Astrocyte (in vitro differentiated cells and primary cell): ENCODE data around the gene HLA-DQB1. TPM values are rescaled to one million over a fixed set of nuclear protein-coding genes. Genes with fewer than 3 reads are reported as not detected.
A peak's percentile ranks its signal among the peaks of the same experiment; 100 is the strongest.

Source experiments
- DNase-seq: peaks from one replicate; pipeline ENCODE4 v3.0.0-alpha.2; 2010; ENCODE audit warnings: low read depth
- FAIRE-seq: peaks from 2 replicates; lab custom pipeline; 2011; peaks lifted over from hg19 to GRCh38; lab: Jason Lieb, UNC
- H2AFZ ChIP-seq: 2 replicates; pipeline ENCODE4 v1.6.0; 2012; ENCODE audit warnings: low read depth, low read length, inconsistent platforms
- H3K27ac ChIP-seq: 2 replicates; pipeline ENCODE4 v1.5.1; 2011; ENCODE audit warnings: low read depth, low read length, inconsistent platforms
- H3K27me3 ChIP-seq: 2 replicates; pipeline ENCODE4 v1.6.0; 2011; ENCODE audit warnings: low read length, inconsistent platforms; ENCODE audit not compliant: insufficient read depth
- H3K36me3 ChIP-seq: 2 replicates; pipeline ENCODE4 v1.5.1; 2011; ENCODE audit warnings: low read length, inconsistent platforms; ENCODE audit not compliant: insufficient read depth
- H3K4me1 ChIP-seq: 2 replicates; pipeline ENCODE4 v1.5.1; 2011; ENCODE audit warnings: low read length, inconsistent platforms; ENCODE audit not compliant: insufficient read depth
- H3K4me2 ChIP-seq: 2 replicates; pipeline ENCODE4 v1.6.0; 2012; ENCODE audit warnings: low read length, inconsistent platforms
- H3K4me3 ChIP-seq: 2 replicates; pipeline ENCODE4 v1.5.1; 2011; ENCODE audit warnings: low read depth, mild to moderate bottlenecking, low read length, inconsistent platforms; ENCODE audit not compliant: insufficient read depth
- H3K79me2 ChIP-seq: 2 replicates; pipeline ENCODE4 v1.6.0; 2012; ENCODE audit warnings: mild to moderate bottlenecking, low read length, inconsistent platforms; ENCODE audit not compliant: insufficient read depth
- H3K9ac ChIP-seq: 2 replicates; pipeline ENCODE4 v1.6.0; 2012; ENCODE audit warnings: mild to moderate bottlenecking, low read length, inconsistent platforms
- H3K9me3 ChIP-seq: 2 replicates; pipeline ENCODE4 v1.5.1; 2012; ENCODE audit warnings: low read depth, mild to moderate bottlenecking, low read length, inconsistent platforms; ENCODE audit not compliant: insufficient read depth
- H4K20me1 ChIP-seq: 2 replicates; pipeline ENCODE4 v1.6.0; 2012; ENCODE audit warnings: low read length, inconsistent platforms; ENCODE audit not compliant: insufficient read depth
- H3K27ac Mint-ChIP-seq: one replicate; pipeline ENCODE4 v1.8.0; 2021; ENCODE audit warnings: mild to moderate bottlenecking, mixed read lengths; ENCODE audit not compliant: unreplicated experiment
- H3K27me3 Mint-ChIP-seq: one replicate; pipeline ENCODE4 v1.8.0; 2021; ENCODE audit warnings: low read depth, mixed read lengths; ENCODE audit not compliant: unreplicated experiment
- H3K36me3 Mint-ChIP-seq: one replicate; pipeline ENCODE4 v1.8.0; 2021; ENCODE audit warnings: low read depth, mixed read lengths; ENCODE audit not compliant: unreplicated experiment
- H3K4me1 Mint-ChIP-seq: one replicate; pipeline ENCODE4 v1.8.0; 2021; ENCODE audit warnings: low read depth, mixed read lengths; ENCODE audit not compliant: unreplicated experiment
- H3K4me3 Mint-ChIP-seq: one replicate; pipeline ENCODE4 v1.8.0; 2021; ENCODE audit warnings: mild to moderate bottlenecking, moderate library complexity, mixed read lengths; ENCODE audit not compliant: unreplicated experiment
- H3K9me3 Mint-ChIP-seq: one replicate; pipeline ENCODE4 v1.8.0; 2021; ENCODE audit warnings: mild to moderate bottlenecking, mixed read lengths; ENCODE audit not compliant: unreplicated experiment
- CTCF ChIP-seq: IDR thresholded peaks from 2 replicates; pipeline ENCODE4 v1.5.1; 2011; ENCODE audit warnings: low read depth, mild to moderate bottlenecking, inconsistent platforms, low read length, moderate library complexity; ENCODE audit not compliant: insufficient read depth
- EZH2 ChIP-seq: IDR thresholded peaks from 2 replicates; pipeline ENCODE4 v1.6.1; 2012; ENCODE audit warnings: mild to moderate bottlenecking, low read length, inconsistent platforms; ENCODE audit not compliant: insufficient read depth
- total RNA-seq: library from RNA; stranded (reverse); gene quantifications from 2 replicates; pipeline ENCODE4 v1.2.1, GENCODE V29; 2021

Gene HLA-DQB1
- total RNA-seq, 1 donor from 2014 or later, result 3.7 TPM

DNA sequence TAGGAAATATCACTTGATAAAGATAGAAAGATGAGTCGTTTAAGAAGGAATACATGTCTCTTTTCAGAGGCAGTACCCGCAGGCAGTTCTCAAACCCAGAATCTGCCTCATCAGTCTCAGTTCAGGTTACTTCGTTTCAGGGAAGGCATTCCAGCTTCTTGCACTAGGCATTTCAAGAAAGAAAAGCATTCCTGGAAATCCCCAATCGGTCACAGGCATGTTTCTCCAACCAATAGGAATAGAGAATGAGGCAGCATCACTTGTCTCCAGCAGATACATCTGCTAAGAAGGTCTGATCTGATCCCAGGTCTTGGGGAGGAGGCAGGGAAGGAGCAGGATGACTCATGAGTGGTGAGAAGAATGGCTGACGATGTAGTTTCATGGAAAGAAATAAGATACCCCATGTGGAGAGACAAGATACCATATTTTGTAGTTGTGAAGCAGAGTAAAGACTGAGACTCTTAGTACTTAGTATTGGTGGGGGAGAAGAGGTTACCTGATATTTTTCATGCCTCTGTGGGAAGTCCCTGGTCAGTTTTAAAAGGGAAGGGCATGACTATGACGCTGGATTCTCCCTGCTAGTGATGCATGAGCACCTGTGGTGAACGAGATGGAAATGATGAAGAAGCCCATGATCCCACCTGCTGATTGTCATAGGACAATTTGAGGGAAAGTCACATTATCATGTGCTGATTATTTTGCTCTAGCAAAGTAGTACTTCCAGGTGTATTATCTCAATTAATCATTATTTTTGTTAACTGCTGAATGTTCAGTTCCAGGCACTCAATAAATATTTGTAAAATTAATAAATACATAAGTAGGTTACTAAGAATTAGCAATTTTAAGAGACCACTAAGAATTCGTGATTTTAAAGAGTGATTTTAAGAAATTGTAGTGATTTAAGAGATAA, 56.5 kb downstream of the HLA-DQB1 start:
- Mint-ChIP-seq H3K4me3 (no peak overlapping the region), H3K9me3 (peaks cover 2% of the 10 kb centered on the region), H3K27me3 (peaks cover 5% of the 10 kb centered on the region), H3K27ac (no peak overlapping the region), H3K36me3 (no peaks in the 10 kb centered on the region), H3K4me1 (peaks cover 2% of the 10 kb centered on the region)
- TF ChIP-seq EZH2 (no peak), CTCF (no peak)
- H2AFZ ChIP-seq, result no peak overlapping the region
- no peaks in the 10 kb centered on the region for H4K20me1 ChIP-seq
- peak overlapping the region; percentile 74 for H3K4me2 ChIP-seq
- H3K4me3 ChIP-seq, result peak overlapping the region; percentile 34
- peak; percentile 17 for FAIRE-seq
- H3K9ac ChIP-seq, result no peak overlapping the region
- peak; percentile 78 for DNase-seq
- H3K9me3 ChIP-seq, result no peaks in the 10 kb centered on the region
- no peak overlapping the region for H3K27ac ChIP-seq
- H3K79me2 ChIP-seq, result no peaks in the 10 kb centered on the region
- H3K27me3 ChIP-seq, result peaks cover 2% of the 10 kb centered on the region
- H3K36me3 ChIP-seq, result no peaks in the 10 kb centered on the region
- H3K4me1 ChIP-seq, result no peaks in the 10 kb centered on the region

Other genes with a start within 250 kb of the HLA-DQB1 start
- not detected in 2 replicates for gene HLA-DRA, start 226.8 kb downstream of the HLA-DQB1 start, total RNA-seq
- not detected in 2 replicates for gene HLA-DRB5, start 136.4 kb downstream of the HLA-DQB1 start, total RNA-seq
- gene HLA-DRB1, start 76.8 kb downstream of the HLA-DQB1 start, total RNA-seq, result 0.93 and 1.5 TPM in 2 replicates
- gene HLA-DQA1, start 29.3 kb downstream of the HLA-DQB1 start, total RNA-seq, result not detected in 2 replicates
- not detected in 2 replicates for gene HLA-DQA2, start 74.7 kb upstream of the HLA-DQB1 start, total RNA-seq
- not detected in 2 replicates for gene HLA-DQB2, start 96.9 kb upstream of the HLA-DQB1 start, total RNA-seq
- gene HLA-DOB, start 150.3 kb upstream of the HLA-DQB1 start, total RNA-seq, result 0.20 and 0.79 TPM in 2 replicates
- gene TAP2, start 172.1 kb upstream of the HLA-DQB1 start, total RNA-seq, result 118 and 121 TPM in 2 replicates
- 45.5 and 57.5 TPM in 2 replicates for gene PSMB8, start 177.4 kb upstream of the HLA-DQB1 start, total RNA-seq
- 135 and 160 TPM in 2 replicates for gene TAP1, start 187.0 kb upstream of the HLA-DQB1 start, total RNA-seq
- gene PSMB9, start 187.5 kb upstream of the HLA-DQB1 start, total RNA-seq, result 34.1 and 42.8 TPM in 2 replicates